ENCODE results near the gene C16orf74.

DNA sequence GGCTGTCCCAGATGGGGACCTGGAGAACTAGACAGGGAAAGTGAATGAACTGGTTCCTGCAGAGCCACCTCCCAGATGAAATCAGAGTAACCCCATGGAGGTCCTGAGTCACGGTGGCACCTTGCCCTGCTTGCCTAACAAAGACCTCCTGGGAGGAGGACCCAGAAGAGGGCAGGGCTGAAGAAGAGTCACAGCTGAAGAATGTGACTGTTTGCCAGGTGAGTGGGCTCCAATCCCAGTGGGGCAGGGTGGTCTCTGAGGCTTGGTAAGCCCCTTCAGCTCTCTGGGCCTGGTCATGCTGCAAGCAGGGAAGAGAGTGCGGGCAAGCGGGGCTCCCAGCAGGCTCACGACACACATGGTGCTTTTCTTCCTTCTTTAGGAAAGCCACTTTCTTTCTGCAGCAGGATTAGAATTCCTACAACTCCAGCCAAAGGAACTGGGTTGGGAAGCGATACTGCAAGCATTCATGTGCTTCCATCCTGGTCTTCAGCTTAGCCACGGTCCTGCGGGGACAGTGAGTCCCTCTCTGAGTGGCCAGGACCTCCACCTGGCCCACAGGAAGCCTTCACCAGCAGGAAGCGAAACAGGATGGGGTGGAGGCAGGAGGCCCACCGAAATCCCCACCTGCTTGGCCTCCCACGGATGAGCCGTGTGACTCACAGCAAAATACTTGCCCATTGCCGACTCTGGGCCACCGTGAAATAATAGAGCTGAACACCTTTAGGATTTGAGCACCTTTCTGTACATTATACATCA, 4.3 kb downstream of the C16orf74 start:
- no peak for TF ChIP-seq POLR2A (IDR thresholded peaks at IDR 0.05; ENCODE audit: low read depth, low read length)
- no peak for TF ChIP-seq POLR2AphosphoS5 (IDR thresholded peaks at IDR 0.05; ENCODE audit: low read depth, low read length)

All from GM12892 (cell line).